ENCODE measurements around the gene KCNJ6.
"Not testable (repeated sequence)": the region's sequence is repeated elsewhere in the genome, so short reads cannot be mapped to it uniquely, and the experiment has no call there.

Gene KCNJ6

GRCh38 chr21:37667380-37667779 is 248.9 kb downstream of the KCNJ6 start:
- DNase-seq: no peak

DNA sequence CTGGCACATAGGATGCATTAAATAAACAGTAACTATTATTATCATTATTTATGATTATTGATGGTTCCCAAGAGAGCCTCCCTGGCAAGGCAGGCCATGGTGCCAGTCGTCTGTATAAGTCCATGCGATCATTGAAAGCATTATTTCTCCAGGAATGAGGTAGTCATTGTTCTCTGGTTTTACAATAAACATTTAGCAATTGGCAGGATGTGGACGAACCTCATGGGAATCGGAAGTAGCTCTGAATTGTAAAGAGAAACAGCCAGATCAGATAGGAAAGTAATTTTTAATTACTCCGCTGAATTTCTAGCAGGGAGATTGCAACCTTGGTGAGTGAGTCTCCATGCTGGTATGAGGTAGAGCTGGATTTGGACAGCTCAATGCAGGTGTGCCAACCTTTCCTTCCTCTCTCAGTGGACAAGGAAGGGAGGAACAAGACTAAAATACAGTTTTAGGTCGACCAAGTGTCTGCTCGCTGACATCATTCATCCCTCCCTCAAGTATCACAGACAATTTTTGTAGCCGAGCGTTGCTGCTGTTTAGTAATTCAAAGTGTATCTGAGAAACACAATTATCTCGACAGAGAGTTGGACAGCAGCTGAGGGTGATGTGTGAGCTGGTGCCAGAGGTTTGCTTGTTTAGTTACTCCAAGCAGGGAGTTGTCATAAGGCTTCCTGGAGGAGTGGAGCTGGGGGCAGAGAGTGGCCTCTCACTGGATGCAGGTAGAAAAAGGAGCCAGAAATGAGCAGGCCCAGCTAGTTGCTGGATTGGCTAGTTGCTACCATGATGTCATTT is 250.8 kb downstream of the KCNJ6 start:
- no peak for DNase-seq

- not testable (repeated sequence) for DNase-seq
Observed at GRCh38 chr21:37662227-37662626, 254.0 kb downstream of the KCNJ6 start.

- no peak for DNase-seq
Observed at GRCh38 chr21:37660709-37661108, 255.5 kb downstream of the KCNJ6 start.

GRCh38 chr21:37659874-37660273 is 256.4 kb downstream of the KCNJ6 start:
- DNase-seq: no peak

DNA sequence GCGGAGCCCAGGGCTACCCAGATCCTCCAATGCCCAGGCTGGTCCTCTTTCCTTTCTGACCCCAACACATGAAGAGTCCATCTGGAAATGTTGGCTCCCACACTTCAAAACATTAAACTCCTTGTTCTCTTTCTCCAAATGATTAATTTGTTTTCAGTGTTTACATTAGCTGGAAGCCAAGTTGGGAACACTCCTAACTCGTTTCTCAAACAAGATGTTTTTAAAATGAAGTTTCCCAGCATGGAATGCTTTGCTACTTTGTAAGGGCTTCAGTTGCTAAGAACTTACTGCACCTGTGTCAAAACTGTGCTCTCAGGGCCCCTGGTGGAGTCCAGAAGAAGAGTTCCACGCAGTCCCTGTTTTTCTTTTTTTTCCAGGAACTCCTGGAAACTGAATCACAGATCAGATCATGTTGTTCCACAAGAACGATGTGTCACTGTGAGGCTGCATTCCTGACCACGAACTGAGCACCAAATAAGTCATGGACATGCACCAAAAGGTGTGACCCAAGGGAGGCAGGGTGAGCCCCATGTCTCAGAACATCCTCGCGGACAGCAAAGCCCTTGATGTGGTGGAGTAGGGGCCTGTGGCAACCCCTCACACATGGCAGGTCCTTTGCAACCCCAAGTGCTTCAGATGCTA is 257.3 kb downstream of the KCNJ6 start:
- no peak for DNase-seq

GRCh38 chr21:37658121-37658816 is 258.0 kb downstream of the KCNJ6 start:
- no peak for DNase-seq

- no peak for DNase-seq
Observed at GRCh38 chr21:37656899-37657298, 259.4 kb downstream of the KCNJ6 start.

DNA sequence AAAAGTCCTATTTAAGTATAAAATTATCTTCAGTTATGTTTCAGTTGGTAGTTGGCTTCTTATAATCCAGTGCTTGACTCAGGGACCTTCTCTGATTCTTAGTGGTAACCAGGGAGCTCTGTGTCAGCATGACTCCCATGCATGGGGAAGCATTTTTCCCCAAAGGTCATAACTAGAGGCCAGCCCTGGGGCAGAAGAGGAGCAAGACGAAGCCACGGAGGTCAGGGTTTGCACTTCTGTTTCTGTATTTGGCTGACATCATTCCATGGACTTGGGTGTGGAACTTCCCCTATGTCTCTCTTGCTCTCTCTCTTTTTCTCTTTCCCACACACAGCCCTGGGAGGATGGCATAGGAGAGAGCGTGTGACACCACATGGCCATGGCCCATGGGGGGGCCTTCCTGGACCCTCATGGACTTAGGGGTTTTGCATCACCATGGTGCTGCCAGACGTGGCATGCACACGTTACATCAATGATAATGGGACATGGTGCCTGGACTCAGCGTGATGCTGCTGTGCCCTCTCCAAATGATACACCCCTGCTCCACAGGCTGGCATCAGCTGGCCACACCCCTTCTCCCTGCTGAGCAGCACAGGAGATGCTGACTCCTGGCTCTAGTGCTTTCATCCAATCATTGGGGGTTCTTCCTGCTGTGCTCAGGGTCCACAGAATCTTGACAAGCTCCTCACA is 260.5 kb downstream of the KCNJ6 start:
- no peak for DNase-seq

DNA sequence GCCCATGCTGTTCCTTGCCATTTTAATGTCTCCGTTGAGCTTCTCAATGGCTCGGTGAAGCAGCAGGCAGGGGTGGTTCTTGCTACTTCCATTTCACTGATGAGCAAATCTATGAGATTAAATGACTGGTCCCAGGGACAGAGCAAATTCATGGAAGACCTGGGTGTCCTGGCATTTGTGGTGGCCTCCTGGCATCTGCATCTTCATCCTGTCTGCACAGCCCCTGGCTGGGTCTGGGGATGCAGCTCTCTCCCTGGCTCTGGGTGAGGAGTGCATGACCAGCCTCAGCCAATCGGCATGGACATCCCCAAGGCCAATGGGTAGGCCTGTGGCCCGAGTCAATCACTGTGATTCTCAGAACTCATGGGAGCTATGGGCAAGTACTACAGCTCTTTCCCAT is 261.7 kb downstream of the KCNJ6 start:
- no peak for DNase-seq

- no peak for DNase-seq
Observed at GRCh38 chr21:37653201-37653600, 263.1 kb downstream of the KCNJ6 start.

DNA sequence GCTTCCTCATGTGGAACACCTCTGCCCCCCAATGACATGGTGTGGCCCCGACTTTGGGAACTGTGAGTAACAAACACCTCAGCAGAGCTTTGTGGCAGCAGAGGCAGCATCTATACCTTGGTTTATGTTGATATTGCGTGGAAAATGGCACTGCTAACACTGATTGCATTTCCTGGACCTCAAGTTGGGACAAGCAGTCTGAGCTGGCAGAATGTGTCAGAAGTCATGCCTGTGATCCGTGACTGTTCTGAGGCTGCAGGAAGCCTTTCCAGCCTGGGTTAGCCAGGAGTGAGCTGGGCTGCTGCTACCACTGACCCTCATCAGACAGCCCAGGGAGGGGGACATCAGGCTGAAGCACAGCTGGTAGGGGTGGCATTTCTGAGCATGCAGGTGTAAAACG is 268.5 kb downstream of the KCNJ6 start:
- no peak for DNase-seq

GRCh38 chr21:37646761-37647160 is 269.5 kb downstream of the KCNJ6 start:
- DNase-seq: not testable (repeated sequence)

GRCh38 chr21:37645848-37646247 is 270.4 kb downstream of the KCNJ6 start:
- no peak for DNase-seq

DNA sequence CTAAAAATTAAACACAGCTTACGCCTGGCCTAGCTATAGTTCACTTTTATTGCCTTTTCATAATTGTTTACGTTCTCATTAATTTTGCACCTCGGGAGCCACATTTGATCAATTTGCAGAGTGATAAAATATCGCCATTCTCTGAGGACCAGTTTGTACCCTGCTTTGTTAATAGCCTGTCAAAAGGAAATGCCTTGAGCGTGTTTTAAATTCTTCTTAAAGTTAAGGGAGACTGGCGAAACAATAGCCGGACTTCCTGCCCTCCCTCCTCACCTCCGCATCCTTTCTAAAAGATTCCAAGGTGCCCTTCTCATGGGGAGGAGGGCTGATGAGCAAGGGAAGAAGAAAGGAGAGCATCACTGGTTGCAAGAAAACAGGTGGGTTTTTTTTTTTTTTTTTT is 271.6 kb downstream of the KCNJ6 start:
- no peak for DNase-seq

- not testable (repeated sequence) for DNase-seq
Observed at GRCh38 chr21:37643862-37644261, 272.4 kb downstream of the KCNJ6 start.

DNA sequence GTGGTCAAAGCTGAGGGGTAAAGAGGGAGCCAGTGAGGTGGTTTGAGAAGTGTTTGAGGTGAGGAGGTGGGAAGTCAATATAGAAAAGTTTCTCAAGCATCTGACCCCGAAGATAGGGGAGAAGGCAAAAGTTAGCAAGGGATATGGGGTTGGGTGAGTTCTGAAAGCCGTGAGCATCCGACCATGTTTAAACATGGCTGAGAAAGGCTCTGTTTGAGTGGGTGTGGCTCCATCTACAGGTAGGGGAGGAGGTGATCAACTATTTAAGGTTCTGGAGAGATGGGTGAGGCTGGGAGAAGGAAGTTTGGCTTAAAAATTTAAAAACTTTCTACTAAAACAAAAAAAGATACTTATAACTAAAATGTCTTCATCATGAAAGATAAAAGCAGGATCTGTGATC is 273.8 kb downstream of the KCNJ6 start:
- DNase-seq: no peak

DNA sequence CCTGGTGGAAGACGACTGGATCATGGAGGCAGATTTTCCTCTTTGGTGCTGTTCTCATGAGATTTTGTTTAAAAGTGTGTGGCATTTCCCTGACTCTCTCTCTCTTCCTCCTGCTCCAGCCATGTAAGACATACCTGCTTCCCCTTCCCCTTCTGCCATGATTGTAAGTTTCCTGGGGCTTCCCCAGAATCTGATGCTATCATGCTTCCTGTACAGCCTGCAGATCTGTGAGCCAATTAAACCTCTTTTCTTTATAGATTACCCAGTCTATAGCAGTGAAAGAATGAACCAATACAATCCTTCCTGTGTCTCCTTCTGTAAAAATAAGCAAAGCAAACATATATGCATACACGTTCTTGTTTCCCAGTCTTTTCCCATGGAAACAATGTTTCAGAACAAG is 276.5 kb downstream of the KCNJ6 start:
- no peak for DNase-seq

GRCh38 chr21:37636152-37636860 is 280.0 kb downstream of the KCNJ6 start:
- peak; percentile 49 for DNase-seq

DNA sequence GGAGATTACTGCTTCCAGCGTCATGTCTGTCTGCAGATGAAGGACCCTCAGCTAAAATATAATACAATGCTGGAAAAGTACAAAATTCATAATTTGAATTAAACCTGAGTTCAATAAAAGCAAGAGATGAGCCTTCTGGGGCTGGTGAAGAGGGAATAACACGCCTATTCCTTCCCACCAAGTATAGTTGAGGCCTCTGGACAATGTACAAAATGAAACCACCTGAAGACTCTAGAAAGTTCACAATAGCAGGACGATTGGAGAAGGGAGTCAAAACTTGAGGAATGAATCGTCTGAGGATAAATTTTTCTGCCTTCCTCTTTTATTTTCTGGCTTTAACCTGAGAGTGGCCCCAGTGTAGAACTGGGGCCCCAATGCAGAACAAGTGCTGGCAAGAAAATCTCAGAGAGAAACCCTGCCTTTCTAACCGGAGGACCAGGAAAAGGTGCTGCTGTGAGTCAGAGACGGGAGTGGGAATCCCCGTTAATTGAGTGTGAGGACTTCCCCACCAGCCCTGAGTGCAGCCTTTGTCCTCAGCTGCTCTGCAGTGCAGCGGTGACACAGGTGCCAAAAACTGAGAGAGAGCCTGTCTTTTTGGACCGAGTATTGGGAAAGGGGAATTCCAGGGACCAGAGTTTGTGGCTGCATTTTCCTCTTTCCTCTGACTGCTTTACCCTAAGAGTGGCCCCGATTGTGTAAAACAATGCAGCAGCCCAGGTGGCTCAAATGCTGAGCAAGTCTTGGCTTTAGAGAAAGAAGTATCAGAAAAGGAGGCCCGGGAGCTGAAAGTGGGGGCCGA is 284.7 kb downstream of the KCNJ6 start:
- no peak for DNase-seq

GRCh38 chr21:37630872-37631271 is 285.4 kb downstream of the KCNJ6 start:
- DNase-seq: no peak

- DNase-seq: no peak
Observed at GRCh38 chr21:37628362-37628761, 287.9 kb downstream of the KCNJ6 start.

Measured in NCI-H226 (cell line).